Measurements from ENCODE around the gene KCNH1.

The KCNH1 gene

DNA sequence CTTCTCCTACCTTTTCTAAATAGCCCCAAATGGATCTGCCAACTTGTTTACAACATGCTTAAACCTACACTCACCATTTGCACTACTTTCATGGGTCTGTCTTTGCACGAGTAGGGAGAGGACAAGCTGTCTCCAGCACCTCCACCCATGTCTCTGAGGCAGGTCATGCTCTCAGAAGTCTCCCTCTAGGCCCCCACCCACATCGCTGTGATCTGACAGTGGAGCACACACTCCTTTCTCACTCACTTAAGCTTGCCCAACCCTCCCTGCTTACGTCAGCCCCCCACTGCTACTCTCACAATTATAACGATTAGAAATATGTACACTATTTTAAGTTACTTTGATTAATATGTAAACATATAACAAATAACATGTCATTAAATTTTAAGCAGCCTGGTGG, 141.1 kb downstream of the KCNH1 start:
- DNase-seq, result no peak

DNA sequence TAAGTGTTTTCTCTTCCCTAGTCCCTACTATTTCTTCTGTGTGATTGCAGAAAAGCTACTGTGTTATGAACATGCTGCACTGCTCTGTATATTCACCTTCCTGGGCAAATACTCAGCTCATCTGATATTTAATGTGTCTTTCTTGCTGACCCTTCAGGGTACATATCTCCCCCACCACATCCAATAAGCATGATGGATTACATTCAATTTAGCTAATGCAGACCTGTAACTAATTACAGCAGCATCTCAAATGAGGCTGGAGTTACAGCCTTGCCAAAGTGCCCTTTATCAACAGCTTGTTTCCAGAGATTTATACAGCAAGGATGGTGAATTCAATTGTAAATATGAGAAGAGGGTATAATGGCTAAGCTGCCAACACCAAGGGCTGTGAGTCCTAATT, 144.0 kb downstream of the KCNH1 start:
- DNase-seq, result no peak

DNA sequence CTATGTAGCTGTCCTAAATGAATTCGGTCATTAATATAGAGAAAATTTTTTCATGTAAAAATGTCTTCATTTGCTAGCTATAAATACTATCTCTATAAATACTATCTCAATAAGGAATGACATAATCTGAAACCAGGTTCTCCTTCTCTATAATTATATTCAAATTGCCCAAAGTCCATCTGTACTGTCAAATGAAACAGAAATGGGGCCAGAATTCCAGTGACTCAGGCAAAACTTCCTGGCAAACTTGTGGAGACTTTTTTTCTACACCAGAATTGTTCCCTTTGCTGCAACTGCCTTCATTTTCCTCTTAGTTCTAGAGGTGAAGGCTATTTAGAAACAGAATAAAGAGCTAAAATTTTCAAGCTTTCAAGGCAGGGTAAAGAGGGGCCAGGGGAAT, 152.5 kb downstream of the KCNH1 start:
- DNase-seq, result no peak

DNA sequence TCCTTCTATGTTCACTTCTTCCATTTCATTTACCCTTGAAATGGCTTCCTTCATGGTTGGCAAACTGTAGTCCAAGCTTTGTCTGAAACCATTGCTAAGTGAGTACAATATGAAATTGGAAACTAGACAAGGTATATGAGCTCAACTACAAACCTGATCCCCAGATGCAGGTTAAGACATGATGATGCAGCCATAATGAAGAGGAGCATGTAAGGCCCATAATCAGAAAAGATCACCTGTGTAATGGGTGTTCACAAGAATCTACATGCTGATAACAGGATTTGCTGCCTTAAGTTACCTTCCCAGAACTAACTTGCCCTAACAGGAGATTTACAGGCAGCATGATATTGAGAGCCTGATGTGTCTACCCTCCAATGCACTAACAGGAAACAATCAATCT, 153.9 kb downstream of the KCNH1 start:
- DNase-seq, result no peak

DNA sequence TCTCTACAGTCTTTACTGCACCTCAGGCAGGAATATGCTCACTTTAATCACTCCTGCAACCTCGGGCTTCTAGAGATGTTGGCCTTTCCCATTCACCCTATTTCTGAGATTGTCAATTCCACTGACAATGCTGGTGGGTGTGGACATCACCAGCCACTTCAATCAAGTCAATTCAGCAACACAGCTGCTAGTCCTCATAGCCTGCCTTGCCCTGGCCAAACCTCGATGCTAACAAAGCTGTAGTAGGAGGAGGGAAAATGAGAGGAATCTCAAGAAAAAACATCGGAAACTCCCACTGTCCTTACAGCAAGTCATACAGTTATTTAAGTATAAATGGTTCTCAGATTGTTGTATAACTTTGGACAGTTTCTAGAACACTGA, 155.0 kb downstream of the KCNH1 start:
- no peak for DNase-seq

DNA sequence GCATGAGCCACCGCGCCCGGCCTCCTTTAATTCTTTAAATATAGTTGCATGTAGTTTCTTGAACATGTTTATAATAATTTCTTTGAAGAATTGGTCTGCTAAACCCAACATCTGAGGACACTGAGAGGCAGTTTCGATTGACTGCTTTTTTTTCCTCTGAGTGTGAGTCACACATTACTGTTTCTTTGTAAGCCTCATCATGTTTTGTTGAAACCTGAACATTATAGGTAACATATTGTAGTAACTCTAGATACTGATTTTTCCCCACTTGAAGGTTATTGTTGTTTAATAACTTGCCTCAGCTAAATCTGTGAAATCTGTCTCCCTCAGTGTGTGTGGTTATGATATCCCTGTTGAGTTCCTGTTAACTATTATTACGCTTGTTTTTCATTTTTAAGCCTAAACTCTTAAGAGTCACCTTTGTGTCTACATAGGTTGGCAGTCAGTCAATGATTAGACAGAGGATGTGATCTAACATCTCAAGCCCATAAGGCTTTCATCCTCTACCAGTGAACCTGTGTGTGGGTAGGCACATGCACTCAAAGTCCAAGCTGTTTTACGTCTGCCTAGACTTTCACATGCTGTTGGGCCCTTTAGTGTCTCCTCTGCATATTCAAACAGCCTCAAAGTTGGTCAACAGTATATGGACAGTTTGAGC, 155.5 kb downstream of the KCNH1 start:
- no peak for DNase-seq

DNA sequence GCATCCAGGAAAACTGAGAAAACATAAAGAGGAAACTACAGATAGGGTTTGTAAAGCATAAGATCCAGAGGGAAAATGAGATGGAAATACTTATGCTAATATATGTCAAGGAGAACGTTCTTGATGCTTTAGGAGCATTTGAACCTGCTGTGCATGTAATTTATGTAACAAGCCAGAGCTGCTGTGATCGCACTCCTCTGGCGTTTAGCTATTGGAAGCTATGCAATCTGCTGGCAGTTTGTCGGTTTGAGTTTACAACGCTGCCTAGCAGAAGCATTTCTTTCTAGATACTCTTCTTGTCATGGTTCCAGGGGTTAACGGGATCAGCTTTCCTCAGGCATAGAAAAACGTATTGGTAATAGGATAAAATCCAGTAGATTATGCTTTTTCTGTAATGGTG, 182.7 kb downstream of the KCNH1 start:
- DNase-seq, result no peak

DNA sequence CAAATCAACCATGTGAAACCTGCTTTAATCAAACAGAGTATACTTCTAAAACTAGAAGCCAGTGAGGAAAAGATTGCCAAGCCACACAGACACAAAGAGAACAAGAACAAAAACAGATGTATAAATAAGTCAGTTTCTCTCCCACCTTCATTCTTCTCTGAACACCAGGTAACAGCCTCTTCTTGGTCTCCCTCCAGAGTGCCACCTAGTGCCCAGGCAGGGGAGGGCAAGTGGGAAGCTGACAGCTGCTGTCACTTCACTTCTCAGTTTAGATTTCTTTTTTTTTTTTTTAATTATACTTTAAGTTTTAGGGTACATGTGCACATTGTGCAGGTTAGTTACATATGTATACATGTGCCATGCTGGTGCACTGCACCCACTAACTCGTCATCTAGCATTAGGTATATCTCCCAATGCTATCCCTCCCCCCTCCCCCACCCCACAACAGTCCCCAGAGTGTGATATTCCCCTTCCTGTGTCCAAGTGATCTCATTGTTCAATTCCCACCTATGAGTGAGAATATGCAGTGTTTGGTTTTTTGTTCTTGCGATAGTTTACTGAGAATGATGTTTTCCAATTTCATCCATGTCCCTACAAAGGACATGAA, 183.9 kb downstream of the KCNH1 start:
- peak in 1 of 2 donors; percentile 24 for DNase-seq

DNA sequence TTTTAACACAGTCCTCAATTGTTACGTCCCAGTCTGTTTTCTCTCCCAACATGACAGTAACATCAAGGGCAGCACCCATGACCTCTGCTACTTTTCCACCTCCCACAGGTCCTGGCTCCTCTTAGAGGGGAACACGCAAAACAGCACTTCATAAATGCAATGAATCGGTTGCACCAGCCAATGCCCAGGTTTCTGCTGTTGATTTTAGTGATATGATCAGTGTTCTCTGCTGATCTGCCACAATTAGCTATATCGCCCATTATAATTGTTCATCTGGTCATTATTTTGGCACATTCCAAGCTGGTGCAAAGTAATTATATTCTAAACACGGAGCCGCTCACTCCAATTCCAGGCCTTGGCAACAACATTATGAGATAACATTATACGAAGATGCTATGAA, 184.5 kb downstream of the KCNH1 start:
- no peak for DNase-seq

DNA sequence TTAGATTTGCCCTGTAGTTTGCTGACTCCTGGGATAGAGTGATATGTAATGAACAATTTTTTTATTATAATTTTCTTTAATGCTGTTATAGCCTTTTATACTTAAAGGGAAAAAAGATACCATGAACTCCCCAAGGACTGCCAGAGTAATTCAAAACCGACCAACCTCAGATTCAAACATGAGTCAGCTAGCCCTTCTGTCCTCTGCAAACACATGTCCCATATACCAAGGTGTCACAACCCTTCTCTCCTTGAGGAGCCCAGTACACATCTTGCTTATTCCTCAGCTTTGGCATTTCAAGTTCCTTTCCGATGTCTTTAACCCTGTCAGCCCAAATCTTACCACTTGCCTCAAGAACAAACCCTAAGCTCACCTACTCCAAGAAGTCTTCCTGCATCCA, 184.9 kb downstream of the KCNH1 start:
- DNase-seq, result no peak

DNA sequence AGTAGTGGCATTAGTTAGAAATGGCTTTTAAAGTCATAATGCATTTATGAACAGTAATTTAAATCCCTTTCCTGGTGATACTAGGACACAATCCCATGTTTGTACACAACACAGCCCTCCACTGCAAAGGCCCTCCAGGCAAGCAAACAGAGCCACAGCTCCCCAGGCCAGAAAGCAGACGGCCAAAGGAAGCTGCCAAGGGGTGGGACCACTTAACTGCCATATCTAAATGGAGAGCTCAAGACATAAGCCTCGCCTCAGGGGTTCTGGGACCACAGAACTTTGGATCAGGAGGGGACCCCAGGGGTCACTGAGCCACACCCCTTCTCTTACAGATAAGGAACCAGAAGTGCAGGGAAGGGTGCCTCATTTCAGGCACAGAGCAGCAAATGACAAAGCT, 189.7 kb downstream of the KCNH1 start:
- DNase-seq, result no peak

DNA sequence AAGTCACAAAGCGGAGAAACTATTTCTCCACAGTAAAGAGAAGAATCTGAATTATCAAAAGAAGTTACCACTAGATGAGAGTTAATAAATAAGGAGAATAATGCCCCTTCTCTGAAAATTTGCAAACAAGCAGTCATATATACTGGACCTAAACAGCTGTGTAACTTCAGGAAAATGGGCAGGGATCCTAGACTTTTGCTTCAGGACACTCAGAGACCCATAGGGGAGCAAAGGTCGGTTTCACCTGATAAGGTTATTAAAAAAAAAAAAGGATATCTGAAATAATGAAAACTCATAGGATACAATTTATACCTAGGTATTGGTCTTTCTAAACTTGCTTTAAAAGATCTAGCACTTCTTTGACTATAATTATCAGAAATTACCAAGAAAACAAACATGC, 191.4 kb downstream of the KCNH1 start:
- no peak for DNase-seq

DNA sequence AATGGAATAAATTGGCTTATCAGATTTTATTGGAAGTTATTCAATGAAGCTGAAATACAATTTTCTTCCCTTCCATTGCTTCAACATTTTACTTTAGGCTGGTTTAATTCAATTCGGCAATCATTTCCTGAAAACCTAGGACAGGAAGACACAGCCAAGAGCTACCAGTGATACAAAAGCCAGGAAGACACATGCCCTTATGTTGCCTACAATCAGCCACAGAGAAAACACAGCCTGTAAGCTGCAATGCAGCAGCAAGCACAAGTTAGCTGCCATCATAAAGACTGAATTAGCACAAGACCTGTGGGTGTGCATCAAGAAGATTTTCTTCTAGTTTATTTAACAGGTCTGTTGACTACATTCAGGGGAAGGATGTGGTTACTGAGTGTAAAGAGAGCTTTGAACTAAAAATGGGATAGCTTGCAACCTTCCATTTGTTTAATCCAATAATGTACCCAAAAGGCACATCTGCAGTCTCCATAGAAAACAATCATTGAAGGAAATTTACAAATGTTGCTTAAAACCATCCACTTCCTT, 193.8 kb downstream of the KCNH1 start:
- DNase-seq, result no peak

DNA sequence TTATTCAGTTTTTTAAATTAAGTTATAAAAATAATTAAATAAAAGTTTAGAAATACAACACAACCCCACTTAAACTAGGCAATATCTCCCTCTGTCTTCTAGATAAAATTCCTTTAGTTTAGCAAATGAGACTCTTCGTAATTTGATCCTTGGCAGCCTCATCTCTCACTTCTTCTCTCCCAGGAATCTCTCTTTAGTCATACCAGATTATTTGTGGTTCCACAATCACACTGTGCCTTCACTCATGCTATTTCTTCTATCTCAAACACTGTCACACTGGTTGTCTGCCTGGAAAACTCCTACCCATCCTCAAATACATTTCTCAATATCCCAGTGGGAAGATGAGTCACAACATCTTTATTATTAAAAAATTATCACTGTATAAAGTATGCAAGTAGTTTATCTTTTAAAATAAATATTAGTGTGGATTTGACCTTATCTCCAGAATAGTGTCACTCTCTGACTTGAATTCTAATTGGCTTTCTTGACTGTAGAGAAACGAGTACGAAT, 195.5 kb downstream of the KCNH1 start:
- no peak for DNase-seq

DNA sequence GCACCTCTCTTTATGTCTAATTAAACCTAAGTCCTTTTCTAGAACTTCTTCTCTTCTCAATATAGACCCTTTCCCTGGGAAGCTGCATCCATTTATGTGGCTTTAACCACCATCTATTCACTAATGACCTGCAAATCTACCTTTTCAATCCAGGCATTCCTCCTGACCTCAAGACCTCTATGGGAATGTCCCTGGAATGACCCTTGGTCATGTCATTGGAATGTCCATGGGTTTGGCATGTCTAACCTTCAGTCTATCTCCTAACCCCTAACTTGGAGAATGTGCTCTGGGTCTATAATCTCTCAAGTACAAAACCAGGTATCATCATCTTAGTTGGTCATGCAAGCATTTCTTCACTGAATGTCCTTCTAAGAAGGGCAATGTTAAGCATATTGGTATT, 196.1 kb downstream of the KCNH1 start:
- DNase-seq, result no peak

DNA sequence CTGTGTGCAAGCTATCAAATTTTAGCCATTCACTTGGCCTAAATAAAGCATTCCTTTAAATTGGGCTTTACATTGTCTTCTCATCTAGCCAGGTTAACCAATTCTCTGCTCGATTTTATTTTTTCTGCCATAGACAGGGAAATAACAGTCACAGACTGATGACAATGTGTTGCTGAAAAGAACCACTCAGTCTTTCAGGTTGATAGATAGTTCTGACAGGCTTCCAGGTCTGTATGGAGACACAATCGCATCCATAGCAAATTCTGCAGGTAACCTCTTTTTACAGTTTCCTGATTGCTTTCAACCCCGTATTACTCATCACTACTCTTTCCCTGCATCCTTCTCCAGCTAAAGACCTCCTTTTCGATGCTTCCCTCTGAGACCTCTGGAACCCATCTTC, 198.0 kb downstream of the KCNH1 start:
- no peak for DNase-seq

DNA sequence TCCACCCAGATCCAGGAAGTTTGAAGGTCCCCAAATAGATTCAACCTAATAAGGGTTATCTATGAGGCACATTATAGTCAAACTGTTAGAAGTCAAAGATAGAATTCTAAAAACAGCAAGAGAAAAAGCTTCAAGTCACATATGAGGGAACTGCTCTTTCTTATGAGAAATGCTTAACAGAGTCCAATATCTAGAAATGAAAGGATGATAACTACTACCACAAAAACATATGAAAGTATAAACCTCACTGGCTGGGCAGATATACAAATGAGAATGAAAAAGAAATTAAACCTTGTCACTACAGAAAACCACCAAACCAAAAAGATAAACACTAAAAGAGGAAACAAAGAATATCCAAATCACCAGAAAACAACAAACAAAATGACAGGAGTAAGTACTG, 201.8 kb downstream of the KCNH1 start:
- DNase-seq, result no peak

DNA sequence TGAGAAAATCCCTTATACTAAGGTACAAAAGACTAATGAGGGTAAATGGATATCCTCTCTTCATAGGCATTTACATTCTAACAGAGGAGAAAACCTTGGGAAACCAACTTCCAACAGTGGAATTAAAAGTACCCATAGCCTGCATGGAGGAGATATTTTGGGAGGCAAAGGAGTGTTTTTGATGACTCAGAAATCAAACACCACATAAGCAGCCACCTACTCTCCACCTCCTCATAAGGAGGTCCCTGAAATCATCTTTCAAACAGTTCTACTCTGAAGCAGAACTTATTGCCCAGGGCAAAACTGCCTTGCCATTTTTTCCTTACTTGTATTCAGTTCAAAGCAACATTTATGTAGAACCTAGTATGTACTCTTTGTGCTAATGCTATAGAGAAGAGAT, 211.3 kb downstream of the KCNH1 start:
- no peak for DNase-seq

DNA sequence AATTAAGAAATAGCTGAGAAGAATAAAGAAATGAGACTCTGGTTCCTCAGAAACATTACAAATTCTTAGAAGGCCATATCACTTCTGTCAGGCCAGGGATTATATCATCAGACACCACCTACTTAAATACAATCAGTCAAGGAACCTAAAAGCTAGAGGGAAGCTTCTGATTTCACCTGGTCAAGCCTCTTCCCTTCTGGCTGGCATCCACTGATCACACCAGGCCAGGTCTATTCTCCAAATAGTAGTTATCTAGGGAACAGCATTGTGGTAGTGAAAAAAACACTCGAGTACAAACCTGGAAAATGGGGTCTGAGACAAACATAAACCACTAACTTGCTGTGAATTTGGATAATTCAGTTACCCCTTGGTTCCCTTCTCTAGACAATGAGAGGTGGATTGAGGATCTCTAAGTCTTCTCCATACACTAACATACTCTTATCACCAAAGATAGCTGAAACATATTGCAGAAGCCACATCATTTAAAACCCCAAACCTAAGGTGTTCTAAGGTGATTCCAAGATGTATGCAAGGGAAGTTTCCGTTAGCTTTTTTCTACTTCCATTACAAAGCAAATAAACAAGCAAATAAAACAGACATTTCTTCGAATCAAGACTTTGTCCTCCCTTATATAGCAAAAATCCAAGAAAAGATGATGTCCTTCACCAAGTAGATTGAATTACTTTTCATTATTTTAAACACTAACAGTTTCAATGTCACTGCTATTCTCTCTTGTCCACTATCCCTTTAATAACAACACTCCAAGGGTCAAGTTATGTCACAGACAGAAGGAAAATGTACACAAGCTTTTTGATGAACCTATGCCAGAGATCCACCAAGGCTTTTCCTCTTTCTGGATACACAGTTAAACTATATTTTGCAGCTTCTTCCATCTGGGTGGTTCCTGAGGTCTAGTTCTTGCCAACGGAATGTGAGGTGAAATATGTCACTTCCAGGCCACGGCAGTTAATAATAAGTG, 212.9 kb downstream of the KCNH1 start:
- no peak for DNase-seq

DNA sequence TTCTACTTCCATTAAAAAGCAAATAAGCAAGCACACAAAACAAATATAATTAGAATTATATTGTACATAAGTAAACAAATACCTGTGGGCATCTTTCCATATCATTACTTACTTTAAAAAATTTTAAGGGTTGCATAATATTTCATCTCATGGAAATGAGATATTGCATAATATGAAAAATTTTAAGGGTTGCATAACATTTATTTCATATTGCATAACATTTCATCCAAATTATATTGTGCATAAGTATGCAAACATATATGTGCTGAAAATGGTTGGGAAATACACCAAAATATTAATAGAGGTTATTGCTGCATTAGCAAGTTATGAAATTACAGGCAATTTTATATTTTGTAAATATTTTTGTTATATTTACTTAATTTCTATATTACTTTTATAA, 213.7 kb downstream of the KCNH1 start:
- no peak for DNase-seq

DNA sequence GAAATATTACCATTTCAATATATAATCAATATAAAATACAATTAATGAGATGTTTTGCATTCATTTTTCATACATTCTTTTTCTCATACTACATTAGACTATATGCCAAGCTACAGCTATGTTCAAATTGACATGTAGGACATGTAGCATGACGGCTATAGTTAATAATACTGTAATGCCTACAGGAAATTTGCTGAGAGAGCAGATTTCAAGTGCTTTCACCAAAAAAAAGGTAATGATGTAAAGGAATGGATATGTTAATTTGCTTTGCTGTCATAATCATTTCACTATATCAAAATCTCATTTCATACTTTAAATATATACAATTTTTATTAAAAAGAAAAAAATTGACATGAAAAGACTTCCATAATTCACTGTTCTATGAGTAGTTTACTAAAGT, 215.1 kb downstream of the KCNH1 start:
- no peak for DNase-seq

DNA sequence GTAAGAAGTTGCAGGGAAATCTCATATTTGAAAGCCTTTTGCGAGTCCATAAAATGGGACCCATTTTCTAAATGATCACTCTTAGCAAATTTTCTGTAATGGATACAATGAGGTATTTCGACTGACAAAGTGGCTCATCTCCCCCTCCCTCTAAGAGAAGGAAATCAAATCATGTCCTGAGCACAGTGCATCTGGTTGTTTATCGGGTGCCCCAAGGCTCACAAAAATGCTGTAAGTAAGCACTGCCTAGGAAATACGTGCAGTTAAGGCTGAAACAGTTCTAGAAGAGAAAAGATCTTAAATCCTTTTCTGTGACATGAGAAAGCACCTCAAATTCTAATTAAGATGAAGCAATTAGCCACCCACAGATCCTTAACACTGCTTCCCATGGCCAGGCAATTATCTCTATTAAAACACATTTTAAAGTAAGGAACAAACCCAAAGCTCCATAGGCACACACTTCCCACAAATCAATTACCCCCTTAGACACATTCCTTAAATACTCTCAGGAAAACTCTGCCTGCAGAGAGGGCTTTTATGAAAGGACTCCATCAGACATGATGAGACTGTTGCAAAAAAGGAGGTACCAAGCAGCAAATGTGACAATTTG, 216.3 kb downstream of the KCNH1 start:
- no peak for DNase-seq

DNA sequence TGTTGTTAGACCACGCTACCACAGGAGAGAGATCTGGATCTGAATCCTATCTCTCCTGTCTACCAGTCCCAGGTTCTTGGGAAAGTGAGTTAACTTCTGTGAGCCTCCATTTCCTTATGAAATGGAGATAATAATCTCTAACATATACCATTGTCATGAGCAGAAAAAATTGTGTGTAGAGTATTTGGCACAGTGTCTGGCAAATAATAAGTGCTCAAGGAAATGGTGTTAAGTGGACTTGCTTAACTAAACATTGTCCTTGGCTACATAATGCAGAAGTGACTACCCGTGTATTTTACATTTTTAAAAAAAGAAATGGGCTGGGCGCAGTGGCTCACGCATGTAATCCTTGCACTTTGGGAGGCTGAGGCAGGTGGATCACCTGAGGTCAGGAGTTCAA, 217.4 kb downstream of the KCNH1 start:
- DNase-seq, result no peak
